Measurements from ENCODE around the gene HK2. TPM values are rescaled to one million over a fixed set of nuclear protein-coding genes. Genes with fewer than 3 reads are reported as not detected.

Gene HK2
- total RNA-seq, 4 donors from 2014 or later = 23.5 to 197 (median 27.3) TPM

DNA sequence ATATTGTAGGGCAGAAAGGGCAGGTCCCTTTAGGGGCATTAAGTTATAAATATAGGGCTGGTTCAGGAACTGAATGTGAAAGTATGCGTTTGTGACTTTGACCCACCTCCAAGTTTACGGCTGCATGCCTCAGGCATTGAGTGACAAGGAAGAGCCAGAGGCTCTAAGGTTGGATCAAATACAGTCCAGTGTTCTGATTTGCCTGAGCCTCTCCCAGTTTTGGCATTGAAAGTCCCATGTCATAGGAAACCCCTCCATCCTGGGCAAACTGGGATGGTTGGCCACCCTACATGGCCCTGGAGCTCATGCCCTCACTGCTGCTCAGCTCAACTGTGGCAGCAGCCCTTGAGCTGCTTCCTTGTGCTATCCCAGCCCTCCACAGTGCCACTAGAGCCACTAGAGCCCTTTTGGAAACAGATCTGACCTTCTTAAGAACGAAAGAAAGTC is 29.9 kb downstream of the HK2 start:
- TF ChIP-seq, protein P1, sequence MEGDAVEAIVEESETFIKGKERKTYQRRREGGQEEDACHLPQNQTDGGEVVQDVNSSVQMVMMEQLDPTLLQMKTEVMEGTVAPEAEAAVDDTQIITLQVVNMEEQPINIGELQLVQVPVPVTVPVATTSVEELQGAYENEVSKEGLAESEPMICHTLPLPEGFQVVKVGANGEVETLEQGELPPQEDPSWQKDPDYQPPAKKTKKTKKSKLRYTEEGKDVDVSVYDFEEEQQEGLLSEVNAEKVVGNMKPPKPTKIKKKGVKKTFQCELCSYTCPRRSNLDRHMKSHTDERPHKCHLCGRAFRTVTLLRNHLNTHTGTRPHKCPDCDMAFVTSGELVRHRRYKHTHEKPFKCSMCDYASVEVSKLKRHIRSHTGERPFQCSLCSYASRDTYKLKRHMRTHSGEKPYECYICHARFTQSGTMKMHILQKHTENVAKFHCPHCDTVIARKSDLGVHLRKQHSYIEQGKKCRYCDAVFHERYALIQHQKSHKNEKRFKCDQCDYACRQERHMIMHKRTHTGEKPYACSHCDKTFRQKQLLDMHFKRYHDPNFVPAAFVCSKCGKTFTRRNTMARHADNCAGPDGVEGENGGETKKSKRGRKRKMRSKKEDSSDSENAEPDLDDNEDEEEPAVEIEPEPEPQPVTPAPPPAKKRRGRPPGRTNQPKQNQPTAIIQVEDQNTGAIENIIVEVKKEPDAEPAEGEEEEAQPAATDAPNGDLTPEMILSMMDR (IDR thresholded peaks at IDR 0.05; ENCODE audit: low read depth) = no peak

DNA sequence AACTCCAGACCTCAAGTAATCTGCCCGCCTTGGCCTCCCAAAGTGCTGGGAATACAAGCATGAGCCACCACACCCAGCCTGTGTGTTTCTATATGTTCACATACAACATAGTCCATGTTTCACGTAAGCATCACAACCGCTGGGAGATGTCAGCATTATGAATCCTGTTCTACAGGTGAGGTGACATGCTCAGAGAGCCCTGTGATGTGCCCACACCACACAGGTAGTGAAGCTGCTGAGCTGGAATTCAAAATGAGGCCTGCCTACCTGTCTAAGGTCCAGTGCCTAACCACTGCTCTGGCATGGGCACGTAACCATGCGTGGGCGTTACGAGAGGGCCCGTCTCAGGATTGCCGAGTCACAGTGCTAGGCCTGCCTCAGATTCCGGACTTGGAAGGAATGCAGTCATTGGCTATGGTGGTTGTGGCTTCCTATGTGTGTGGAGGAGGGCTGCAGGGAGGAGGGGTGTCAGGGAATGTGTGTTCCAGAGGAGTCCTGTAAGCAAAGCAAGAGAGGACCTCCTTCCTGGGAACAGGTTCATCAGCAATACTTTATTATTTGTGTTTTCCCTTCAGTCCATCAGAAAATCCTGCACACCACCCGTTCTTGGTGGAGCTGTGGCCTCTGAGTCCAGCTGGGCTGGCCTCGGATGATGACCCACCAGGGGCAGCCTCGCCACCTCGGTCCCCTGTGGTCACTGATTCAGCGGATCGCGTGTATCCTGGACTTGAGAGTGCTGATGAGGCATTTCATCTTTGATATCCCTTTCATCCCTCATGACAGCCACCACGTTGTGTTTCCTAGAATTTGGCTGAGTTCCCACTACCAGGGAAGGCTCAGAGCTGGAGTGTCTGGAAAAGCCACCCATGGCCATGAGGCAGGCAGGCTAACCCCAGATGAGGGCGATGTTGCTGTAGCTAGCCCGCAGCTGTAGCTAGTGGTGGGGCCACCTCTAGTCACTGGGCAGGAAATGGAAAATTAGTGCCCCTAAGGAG is 31.1 kb downstream of the HK2 start:
- TF ChIP-seq, protein P1 (IDR thresholded peaks at IDR 0.05; ENCODE audit: low read depth) = no peak

DNA sequence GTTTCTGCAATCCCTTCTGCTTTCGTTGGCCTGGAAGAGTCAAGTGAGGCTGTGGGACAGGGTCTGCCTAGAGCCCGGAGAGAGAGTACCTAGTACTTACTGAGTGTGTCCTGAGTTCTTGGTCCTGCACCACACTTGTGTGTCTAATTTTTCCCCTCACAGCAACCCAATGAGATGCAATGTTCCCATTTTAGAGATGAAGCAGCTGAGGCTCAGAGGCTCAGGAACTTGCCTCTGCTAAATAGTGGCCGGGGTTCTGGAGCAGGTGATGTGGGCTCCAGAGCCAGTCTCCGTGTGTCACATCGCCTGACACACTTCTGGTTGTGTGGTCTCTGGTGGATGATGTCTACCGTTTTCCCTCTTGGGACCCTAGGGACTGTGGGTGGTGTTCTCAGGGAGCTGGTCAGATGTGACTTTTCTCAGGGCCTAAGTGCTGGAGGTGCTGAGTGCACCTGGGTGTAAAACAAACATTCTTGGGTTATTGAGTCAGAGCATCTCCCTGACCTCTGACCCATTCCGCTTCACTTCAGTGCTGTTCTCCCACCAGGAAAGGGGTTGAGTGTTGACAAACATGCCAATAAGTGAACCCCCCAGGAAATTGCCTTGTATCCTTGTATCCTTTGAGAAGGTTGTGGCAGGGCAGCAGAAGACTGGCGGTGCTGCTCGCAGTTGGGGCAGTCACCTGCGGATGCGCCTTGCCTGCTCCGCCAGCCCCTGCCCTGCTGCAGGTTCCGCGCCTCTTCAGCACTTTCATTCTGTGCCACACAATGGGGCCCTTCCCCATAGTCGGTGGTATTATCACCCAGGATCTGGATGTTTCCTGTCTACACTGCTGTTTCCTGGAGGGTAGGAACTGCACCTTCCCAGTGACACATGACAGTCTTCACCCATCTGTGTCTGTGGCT is 32.1 kb downstream of the HK2 start:
- TF ChIP-seq, protein P1 (IDR thresholded peaks at IDR 0.05; ENCODE audit: low read depth) = no peak

DNA sequence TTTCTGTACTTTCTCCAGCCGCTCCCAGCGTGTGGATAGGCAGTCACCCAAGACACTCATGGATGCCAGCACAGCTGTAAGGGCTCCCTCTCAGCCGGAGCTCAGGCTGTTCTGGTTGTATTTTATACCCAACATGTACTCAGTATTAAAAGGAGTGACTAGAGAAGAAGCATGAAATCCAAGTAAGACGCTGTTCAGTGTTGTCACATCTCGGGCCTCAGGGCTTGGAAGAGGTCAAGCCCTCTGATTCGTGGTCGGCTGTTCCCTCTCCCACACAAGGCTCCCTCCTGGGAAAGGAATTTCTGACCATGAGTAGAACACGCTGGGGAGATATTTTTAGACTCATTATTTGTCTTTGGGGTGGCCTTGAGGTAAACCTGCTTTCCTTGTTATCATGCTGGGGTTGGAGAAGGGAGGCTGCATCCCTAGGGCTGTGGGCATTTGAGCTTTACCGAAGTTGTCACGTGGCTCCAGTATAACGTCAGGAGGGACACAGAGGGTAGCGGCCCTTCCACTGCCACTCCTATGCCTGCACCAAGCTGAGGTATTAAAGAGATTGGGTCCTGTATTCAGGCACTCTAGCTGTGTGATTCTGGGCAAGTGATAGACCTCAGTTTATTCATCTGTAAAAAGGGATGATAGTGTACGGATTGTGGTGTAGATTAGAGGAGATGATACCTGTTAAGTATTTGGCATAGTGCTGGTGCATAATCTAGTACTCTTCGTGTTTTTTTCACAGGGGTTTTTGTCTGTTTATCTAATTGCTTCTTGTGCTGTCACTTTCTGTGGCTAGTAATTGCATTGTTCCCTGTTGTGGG is 34.1 kb downstream of the HK2 start:
- TF ChIP-seq, protein P1 (IDR thresholded peaks at IDR 0.05; ENCODE audit: low read depth) = no peak

DNA sequence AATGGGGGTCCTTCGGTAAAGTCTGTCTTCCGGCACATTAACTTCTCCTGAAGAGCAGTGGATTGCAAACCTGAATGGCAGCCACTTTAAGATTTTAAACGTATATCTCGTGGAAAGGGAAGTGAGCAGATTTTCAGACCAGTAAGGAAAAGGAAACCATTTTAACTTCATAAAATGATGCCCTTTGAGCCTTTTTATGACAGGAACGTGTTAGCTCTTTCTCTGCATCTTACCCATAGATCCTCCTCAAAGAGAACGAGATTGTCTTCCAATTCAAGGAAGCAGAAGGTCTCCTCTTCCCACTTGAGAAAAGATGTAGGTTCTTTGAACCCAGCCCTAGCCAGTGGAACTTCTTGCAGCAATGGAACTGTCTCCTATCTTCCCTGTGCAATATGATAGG is 35.6 kb downstream of the HK2 start:
- TF ChIP-seq, protein P1 (IDR thresholded peaks at IDR 0.05; ENCODE audit: low read depth) = no peak

DNA sequence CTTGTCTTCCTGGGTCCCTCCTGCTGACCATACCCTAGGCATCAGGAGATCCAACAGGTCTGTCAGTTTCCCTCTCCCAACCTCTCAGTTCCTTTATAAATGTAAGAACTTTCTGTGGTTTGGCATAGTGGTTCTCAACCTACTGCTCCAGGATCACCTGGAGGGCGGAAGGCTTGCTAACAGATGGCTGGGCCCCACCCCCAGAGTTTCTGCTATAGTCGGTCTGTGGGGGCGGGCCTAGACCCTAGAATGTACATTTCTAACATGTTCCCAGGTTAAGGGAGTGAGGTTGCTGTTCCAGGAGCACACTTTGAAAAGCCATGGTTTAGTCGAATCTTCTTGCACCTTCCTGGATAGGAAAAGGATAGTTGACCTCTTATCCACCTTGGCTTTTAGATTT is 37.0 kb downstream of the HK2 start:
- TF ChIP-seq, protein P1 (IDR thresholded peaks at IDR 0.05; ENCODE audit: low read depth) = no peak

All from subcutaneous adipose tissue (tissue), 4 donors.